Activated naive CD4-positive, alpha-beta T cell treated with anti-CD3 and anti-CD28 coated beads, Interleukin-2, amount 10 ng/mL, durations not matched to agents 7 days and 5 days (primary cell): ENCODE data around the gene LRRC4C.

ENCODE experiments used
- CTCF ChIA-PET: fragments of 350-600 bp; sonication (Branson Sonifier 250); formaldehyde crosslinking; loops from one replicate; lab custom pipeline; 2021; ENCODE audit warnings: antibody characterized with exemption; lab: Charles Lee
- DNase-seq: peaks from one replicate; pipeline ENCODE4 v3.0.0-alpha.2; 2020
- H3K27ac Mint-ChIP-seq: one replicate; pipeline ENCODE4 v1.8.0; 2021; ENCODE audit warnings: mild to moderate bottlenecking, moderate library complexity, mixed read lengths
- H3K27me3 Mint-ChIP-seq: one replicate; pipeline ENCODE4 v1.8.0; 2021; ENCODE audit warnings: mild to moderate bottlenecking, mixed read lengths
- H3K36me3 Mint-ChIP-seq: one replicate; pipeline ENCODE4 v1.8.0; 2021; ENCODE audit warnings: mixed read lengths
- H3K4me1 Mint-ChIP-seq: one replicate; pipeline ENCODE4 v1.8.0; 2021; ENCODE audit warnings: mixed read lengths
- H3K4me3 Mint-ChIP-seq: one replicate; pipeline ENCODE4 v1.8.0; 2021; ENCODE audit warnings: mild to moderate bottlenecking, moderate library complexity, mixed read lengths
- H3K9me3 Mint-ChIP-seq: one replicate; pipeline ENCODE4 v1.8.0; 2021; ENCODE audit warnings: mixed read lengths

The LRRC4C gene

GRCh38 chr11:41284354-41284753 lies 175.1 kb downstream of the LRRC4C start:
- Mint-ChIP-seq H3K27ac (no peak overlapping the region), H3K9me3 (peaks cover 6% of the 10 kb centered on the region), H3K27me3 (no peaks in the 10 kb centered on the region), H3K4me3 (no peak overlapping the region), H3K4me1 (no peaks in the 10 kb centered on the region), H3K36me3 (no peaks in the 10 kb centered on the region)
- CTCF ChIA-PET, result no interaction called here
- DNase-seq, result no peak

DNA sequence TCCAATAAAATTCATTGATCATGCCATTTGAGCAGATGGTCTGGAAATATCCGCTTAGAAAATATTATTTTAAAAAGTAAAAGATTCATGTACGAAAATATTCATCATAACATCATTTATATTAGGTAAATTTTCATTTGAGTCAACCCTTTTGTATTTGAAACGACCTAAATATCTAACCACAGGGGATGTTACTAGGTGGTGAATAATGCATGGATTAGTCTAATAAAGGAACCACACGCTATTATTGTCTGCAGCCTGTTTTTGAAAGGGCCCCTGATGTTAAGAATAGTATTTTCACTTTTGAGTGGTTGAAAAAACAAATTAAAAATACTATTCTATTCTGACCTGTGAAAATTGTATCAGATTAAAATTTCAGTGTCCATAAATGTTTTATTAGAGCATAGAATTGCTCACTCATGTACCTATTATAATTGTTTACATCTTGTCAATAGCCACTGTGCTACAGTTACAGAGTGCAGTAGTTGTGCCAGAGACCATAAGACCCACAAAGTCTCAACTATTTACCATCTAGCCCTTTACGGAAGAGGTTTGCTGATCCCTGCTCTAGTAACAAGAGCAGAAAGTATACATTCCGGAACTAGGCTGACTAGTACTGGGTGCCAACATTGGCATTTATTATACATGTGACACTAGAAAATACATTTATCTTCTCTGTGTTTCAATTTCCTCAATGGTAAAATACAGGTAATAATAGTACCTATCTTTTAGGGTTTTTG lies 176.1 kb downstream of the LRRC4C start:
- DNase-seq, result no peak
- Mint-ChIP-seq H3K4me3 (no peak overlapping the region), H3K36me3 (no peaks in the 10 kb centered on the region), H3K27ac (no peak overlapping the region), H3K4me1 (no peaks in the 10 kb centered on the region), H3K9me3 (peaks cover 5% of the 10 kb centered on the region), H3K27me3 (no peaks in the 10 kb centered on the region)
- CTCF ChIA-PET, result no interaction called here

DNA sequence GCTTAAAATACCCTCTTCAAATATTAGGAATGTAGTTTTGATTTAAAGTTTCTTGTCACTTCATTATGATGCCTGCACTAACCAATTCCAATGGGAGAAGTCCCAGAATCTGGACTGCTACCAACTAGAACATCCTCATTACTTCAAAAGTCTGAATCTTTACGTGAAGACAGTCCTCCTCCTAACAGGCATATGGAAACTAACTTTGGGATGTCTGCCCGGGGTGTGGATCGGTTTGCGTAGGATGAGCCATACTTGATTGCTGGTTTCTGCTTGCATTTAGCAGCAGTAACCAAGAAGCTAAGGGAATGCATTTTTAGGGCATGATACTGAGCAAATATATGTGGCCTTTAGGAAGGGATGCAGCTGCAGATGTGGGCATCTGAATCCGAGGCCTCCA lies 177.1 kb downstream of the LRRC4C start:
- Mint-ChIP-seq H3K4me3 (no peak overlapping the region), H3K27me3 (no peaks in the 10 kb centered on the region), H3K9me3 (peaks cover 5% of the 10 kb centered on the region), H3K4me1 (no peaks in the 10 kb centered on the region), H3K27ac (no peak overlapping the region), H3K36me3 (no peaks in the 10 kb centered on the region)
- CTCF ChIA-PET, result no interaction called here
- DNase-seq, result no peak

- Mint-ChIP-seq H3K27ac (no peak overlapping the region), H3K9me3 (peaks cover 5% of the 10 kb centered on the region), H3K27me3 (no peaks in the 10 kb centered on the region), H3K36me3 (no peaks in the 10 kb centered on the region), H3K4me1 (no peaks in the 10 kb centered on the region), H3K4me3 (no peak overlapping the region)
- CTCF ChIA-PET, result interaction anchor here (0.7 kb wide), 1 partner anchor 442 kb away, joined by 3 read pairs; no protein-coding TSS in a partner anchor
- no peak for DNase-seq
Observed at GRCh38 chr11:41281131-41281742, 178.2 kb downstream of the LRRC4C start.

DNA sequence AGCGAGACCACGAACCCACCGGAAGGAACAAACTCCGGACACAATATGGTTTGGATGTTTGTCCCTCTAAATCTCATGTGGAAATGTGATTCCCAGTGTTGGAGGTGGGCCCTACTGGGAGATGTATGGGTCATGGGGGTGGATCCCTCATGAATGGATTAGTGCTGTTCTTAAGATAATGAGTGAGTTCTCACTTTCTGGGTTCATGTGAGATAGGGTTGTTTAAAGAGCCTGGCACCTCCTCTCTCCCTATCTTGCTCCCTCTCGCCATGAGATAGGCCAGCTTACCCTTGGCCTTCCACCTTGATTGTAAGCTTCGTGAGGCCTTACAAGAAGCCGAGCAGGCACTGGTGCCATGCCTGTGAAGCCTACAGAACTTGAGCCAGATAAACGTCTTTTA lies 184.6 kb downstream of the LRRC4C start:
- no peak overlapping the region for H3K27ac Mint-ChIP-seq
- H3K4me3 Mint-ChIP-seq, result no peak overlapping the region
- H3K36me3 Mint-ChIP-seq, result no peaks in the 10 kb centered on the region
- H3K4me1 Mint-ChIP-seq, result no peaks in the 10 kb centered on the region
- CTCF ChIA-PET, result no interaction called here
- no peak for DNase-seq
- peaks cover 18% of the 10 kb centered on the region for H3K9me3 Mint-ChIP-seq
- H3K27me3 Mint-ChIP-seq, result no peaks in the 10 kb centered on the region

GRCh38 chr11:41273908-41274307 lies 185.5 kb downstream of the LRRC4C start:
- no peak overlapping the region for H3K4me3 Mint-ChIP-seq

DNA sequence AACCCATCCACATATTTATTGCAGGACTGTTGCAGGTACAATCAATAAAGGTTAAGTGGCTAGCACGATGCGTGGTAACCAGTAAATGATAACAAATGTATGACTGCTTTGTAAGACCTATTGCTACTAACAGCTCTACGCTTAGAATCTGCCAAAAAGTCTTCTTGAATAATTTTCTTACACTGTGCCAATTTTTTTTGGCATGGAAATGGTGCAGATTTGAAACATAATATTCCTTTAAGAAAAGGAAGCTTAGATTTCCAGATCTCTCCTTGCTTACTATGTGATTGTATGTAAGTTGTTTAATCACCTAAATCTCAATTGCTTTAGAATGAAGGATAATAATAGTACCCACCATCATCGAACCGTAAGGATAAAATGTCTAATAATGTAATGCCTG lies 192.0 kb downstream of the LRRC4C start:
- CTCF ChIA-PET, result no interaction called here
- Mint-ChIP-seq H3K4me1 (no peaks in the 10 kb centered on the region), H3K9me3 (peaks cover 12% of the 10 kb centered on the region), H3K4me3 (no peak overlapping the region), H3K27ac (no peak overlapping the region), H3K27me3 (no peaks in the 10 kb centered on the region), H3K36me3 (no peaks in the 10 kb centered on the region)
- DNase-seq, result no peak

More at GRCh38 chr11:41273908-41274307, 185.5 kb downstream of the LRRC4C start:
- Mint-ChIP-seq H3K36me3 (no peaks in the 10 kb centered on the region), H3K4me1 (no peaks in the 10 kb centered on the region), H3K27me3 (no peaks in the 10 kb centered on the region), H3K9me3 (peaks cover 18% of the 10 kb centered on the region), H3K27ac (no peak overlapping the region)
- DNase-seq, result no peak
- CTCF ChIA-PET, result no interaction called here

DNA sequence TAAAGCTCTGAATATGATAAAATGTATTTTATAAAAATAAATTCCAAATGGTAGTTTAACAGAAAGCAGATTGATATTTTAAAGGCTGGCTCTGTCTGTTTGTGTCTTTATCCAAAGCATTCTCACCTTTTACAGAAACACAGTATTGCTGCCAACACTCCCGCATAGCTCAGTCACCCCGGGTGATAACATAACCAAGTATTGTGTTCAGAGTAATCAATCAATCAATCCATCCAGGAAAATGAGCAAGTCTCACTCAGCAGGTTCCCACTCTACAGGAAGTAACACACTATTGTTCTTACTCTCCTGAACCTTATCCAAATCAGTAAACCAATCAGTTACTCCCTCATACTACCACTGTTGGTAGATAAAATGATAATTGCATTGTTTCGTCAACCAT lies 203.4 kb downstream of the LRRC4C start:
- Mint-ChIP-seq H3K27ac (no peak overlapping the region), H3K4me1 (no peaks in the 10 kb centered on the region), H3K27me3 (no peaks in the 10 kb centered on the region), H3K9me3 (peaks cover 7% of the 10 kb centered on the region), H3K36me3 (no peaks in the 10 kb centered on the region), H3K4me3 (no peak overlapping the region)
- CTCF ChIA-PET, result no interaction called here
- DNase-seq, result no peak

- CTCF ChIA-PET, result no interaction called here
- no peak for DNase-seq
- no peaks in the 10 kb centered on the region for H3K27me3 Mint-ChIP-seq
- no peaks in the 10 kb centered on the region for H3K36me3 Mint-ChIP-seq
- no peaks in the 10 kb centered on the region for H3K4me1 Mint-ChIP-seq
- no peak overlapping the region for H3K4me3 Mint-ChIP-seq
- peaks cover 7% of the 10 kb centered on the region for H3K9me3 Mint-ChIP-seq
- no peak overlapping the region for H3K27ac Mint-ChIP-seq
Observed at GRCh38 chr11:41254966-41255365, 204.5 kb downstream of the LRRC4C start.

DNA sequence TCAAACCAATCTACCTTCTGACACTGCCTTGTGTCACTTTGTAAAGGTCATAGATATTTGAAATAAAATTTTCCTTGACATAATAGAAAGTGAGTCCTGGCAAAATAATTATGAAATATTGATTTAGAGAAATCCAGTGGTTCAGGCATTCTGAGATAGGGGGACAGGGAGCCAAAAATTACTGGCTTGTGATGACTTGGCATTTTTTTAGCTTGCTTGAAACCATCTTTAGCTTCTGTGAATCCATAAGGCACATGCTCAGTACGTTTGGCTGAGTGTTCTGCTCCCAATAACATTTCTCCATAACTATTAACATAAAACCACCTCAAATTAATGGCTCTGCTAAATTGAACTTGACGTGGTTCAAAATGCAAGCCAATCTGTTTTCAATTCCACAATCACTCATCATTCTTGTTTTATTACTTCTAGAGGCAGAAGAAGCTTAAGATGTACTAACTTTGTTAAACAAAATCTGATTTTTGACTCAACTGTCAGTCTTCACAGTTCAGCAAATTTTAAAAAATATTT lies 209.0 kb downstream of the LRRC4C start:
- H3K4me1 Mint-ChIP-seq, result no peaks in the 10 kb centered on the region
- H3K36me3 Mint-ChIP-seq, result no peaks in the 10 kb centered on the region
- DNase-seq, result no peak
- H3K4me3 Mint-ChIP-seq, result no peak overlapping the region
- H3K27me3 Mint-ChIP-seq, result no peaks in the 10 kb centered on the region
- H3K9me3 Mint-ChIP-seq, result peaks cover 12% of the 10 kb centered on the region
- H3K27ac Mint-ChIP-seq, result no peak overlapping the region
- CTCF ChIA-PET, result no interaction called here

DNA sequence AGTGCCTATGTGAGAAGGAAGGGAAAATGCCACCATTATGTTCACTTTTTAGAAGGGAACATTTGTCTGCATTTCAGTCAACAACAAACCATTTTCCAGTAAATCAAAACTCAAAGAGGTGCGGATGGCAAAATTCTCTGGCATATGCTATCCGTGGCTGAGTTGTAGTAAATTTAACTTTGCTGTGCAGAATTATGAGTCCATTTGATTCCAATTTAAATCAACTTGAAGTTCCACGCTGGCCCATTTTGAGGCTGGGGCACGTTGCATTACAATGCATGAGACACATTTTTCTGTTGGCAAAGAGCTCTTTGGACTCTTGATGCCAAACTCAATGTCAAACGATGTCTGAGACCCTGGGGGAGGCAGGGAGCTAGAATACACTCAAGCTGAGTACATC lies 211.8 kb downstream of the LRRC4C start:
- Mint-ChIP-seq H3K4me1 (no peaks in the 10 kb centered on the region), H3K9me3 (peaks cover 17% of the 10 kb centered on the region), H3K4me3 (no peak overlapping the region), H3K27me3 (no peaks in the 10 kb centered on the region), H3K36me3 (no peaks in the 10 kb centered on the region), H3K27ac (no peak overlapping the region)
- CTCF ChIA-PET, result no interaction called here
- no peak for DNase-seq

DNA sequence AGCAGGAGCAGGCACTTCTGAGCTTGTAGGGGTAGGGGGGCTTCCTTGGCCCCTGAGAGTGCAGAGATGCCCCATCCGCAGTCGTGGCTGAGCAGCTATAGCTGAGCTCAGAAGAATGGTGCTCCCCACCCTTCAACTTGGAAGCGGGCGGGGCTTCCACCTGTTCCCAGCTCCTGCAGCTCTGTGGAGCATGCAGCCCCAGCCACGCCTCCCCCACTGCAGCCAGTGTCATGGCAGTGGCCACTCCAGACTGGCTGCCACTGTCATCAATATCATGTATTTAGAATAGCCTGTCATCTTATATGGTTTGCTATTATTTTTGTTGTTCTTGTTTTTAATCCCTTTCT lies 213.1 kb downstream of the LRRC4C start:
- peaks cover 17% of the 10 kb centered on the region for H3K9me3 Mint-ChIP-seq
- CTCF ChIA-PET, result no interaction called here
- no peak for DNase-seq
- no peaks in the 10 kb centered on the region for H3K36me3 Mint-ChIP-seq
- no peak overlapping the region for H3K27ac Mint-ChIP-seq
- H3K27me3 Mint-ChIP-seq, result no peaks in the 10 kb centered on the region
- H3K4me3 Mint-ChIP-seq, result no peak overlapping the region
- no peaks in the 10 kb centered on the region for H3K4me1 Mint-ChIP-seq

DNA sequence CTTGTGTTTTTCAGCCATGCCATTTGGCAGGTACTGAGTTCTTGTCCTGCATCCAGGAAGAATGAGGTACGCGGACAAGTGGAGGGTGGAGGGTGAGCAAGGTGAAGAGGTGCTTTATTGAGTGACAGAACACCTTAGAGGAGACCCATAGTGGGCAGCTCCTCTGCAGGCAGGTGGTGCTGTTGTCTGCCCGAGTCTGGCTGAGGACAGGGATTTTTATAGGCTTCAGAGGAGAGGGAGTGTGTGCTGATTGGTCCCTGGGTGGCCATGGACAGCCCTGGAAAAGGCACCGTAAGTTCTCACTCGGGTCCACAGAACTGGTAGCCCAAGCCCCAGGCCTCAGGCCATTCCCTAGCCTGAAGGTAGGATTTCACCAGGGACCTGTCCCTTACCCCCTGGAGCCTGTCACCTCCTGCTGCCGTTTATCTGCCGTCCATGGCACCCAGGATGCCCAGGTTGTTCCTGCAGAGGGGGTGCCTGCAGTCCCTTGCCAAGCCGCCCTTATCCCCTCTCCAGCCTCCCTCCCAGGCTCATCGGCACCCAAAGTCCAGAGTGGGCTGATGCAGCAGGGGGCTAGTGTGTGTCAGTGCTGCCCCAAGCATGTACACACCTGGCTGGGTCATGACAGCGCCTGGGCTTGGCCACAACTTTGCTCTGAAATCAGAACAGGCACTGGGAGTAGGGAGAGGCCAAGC lies 213.6 kb downstream of the LRRC4C start:
- Mint-ChIP-seq H3K27ac (no peak overlapping the region), H3K36me3 (no peaks in the 10 kb centered on the region), H3K4me1 (no peaks in the 10 kb centered on the region), H3K9me3 (peaks cover 14% of the 10 kb centered on the region), H3K4me3 (no peak overlapping the region), H3K27me3 (no peaks in the 10 kb centered on the region)
- CTCF ChIA-PET, result no interaction called here
- DNase-seq, result no peak

DNA sequence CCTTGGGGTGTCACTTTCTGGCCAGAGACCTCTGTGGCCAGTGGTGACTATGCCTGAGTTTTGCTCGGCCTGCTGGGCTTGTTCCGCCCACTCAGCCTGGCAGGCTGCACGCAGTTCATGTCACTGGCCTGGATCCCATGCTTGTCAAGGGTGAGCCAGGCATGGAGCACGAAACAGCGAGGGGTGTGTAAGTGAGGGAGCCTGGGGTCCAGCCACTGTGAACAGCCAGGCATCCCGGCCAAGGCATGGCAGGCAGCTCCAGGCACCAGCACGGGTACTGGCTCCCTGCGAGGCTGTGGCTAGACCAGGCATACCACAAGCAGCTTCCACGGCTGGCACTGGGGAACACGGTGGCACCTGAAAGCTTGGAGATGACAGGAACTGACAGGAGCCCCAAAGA lies 214.3 kb downstream of the LRRC4C start:
- Mint-ChIP-seq H3K9me3 (peaks cover 16% of the 10 kb centered on the region), H3K27me3 (no peaks in the 10 kb centered on the region), H3K4me3 (no peak overlapping the region), H3K27ac (no peak overlapping the region), H3K36me3 (no peaks in the 10 kb centered on the region), H3K4me1 (no peaks in the 10 kb centered on the region)
- DNase-seq, result no peak
- CTCF ChIA-PET, result no interaction called here

GRCh38 chr11:41237382-41237781 lies 222.1 kb downstream of the LRRC4C start:
- Mint-ChIP-seq H3K4me3 (no peak overlapping the region), H3K9me3 (peaks cover 12% of the 10 kb centered on the region), H3K27me3 (no peaks in the 10 kb centered on the region), H3K36me3 (no peaks in the 10 kb centered on the region), H3K4me1 (no peaks in the 10 kb centered on the region), H3K27ac (no peak overlapping the region)
- CTCF ChIA-PET, result no interaction called here
- no peak for DNase-seq
